PC-3 (cell line): ENCODE data around the gene KAT5. TPM values are rescaled to one million over a fixed set of nuclear protein-coding genes. Genes with fewer than 3 reads are reported as not detected.
"Not testable (repeated sequence)": the region's sequence is repeated elsewhere in the genome, so short reads cannot be mapped to it uniquely, and the experiment has no call there.

Experiments
- ATAC-seq: fragments of 200-7000 bp; cut with Tn5 transposase; 2 replicates; pipeline ENCODE4 v1.9.1; 2020; ENCODE audit warnings: mild to moderate bottlenecking, moderate library complexity
- BruUV-seq: library from RNA; stranded (reverse); fragments of 400-500 nt; replicated peaks from 2 replicates; lab custom pipeline; 2021; lab: Mats Ljungman, UMichigan
- CTCF ChIA-PET: fragments of 300-600 bp; sonication (Branson Sonifier 250); formaldehyde crosslinking; loops from one replicate; lab custom pipeline; 2022; ENCODE audit warnings: antibody characterized with exemption; lab: Charles Lee
- POLR2A ChIA-PET: fragments of 300-600 bp; sonication (Branson Sonifier 250); formaldehyde crosslinking; loops from one replicate; lab custom pipeline; 2022; ENCODE audit warnings: antibody characterized with exemption; ENCODE audit not compliant: unreplicated experiment; lab: Charles Lee
- DNase-seq: peaks from one replicate; pipeline ENCODE4 v3.0.0-alpha.2; 2015
- H2AFZ ChIP-seq: fragments of 300-600 bp; sonication (generic); 2 replicates; pipeline ENCODE4 v1.6.0; 2016; ENCODE audit warnings: antibody characterized with exemption, low read length
- H3F3A ChIP-seq: fragments of 300-600 bp; sonication (generic); one replicate; pipeline ENCODE4 v1.6.0; 2017; ENCODE audit warnings: antibody characterized with exemption, low read length, control low read depth, mild to moderate bottlenecking; ENCODE audit not compliant: unreplicated experiment
- H3K27ac ChIP-seq: fragments of 300-600 bp; sonication (generic); 2 replicates; pipeline ENCODE4 v1.5.1; 2016; ENCODE audit warnings: mild to moderate bottlenecking, low read length
- H3K27me3 ChIP-seq: fragments of 300-600 bp; sonication (generic); 2 replicates; pipeline ENCODE4 v1.6.1; 2016; ENCODE audit warnings: low read length, mixed read lengths
- H3K36me3 ChIP-seq: fragments of 300-600 bp; sonication (generic); 2 replicates; pipeline ENCODE4 v1.6.1; 2016; ENCODE audit warnings: low read depth, mixed run types, low read length, mixed read lengths
- H3K4me1 ChIP-seq: fragments of 300-600 bp; sonication (generic); 2 replicates; pipeline ENCODE4 v1.5.1; 2016; ENCODE audit warnings: low read length; ENCODE audit not compliant: insufficient read depth
- H3K4me2 ChIP-seq: fragments of 300-600 bp; sonication (generic); 2 replicates; pipeline ENCODE4 v1.6.0; 2016; ENCODE audit warnings: low read length
- H3K4me3 ChIP-seq: fragments of 300-600 bp; sonication (generic); 2 replicates; pipeline ENCODE4 v1.5.1; 2016; ENCODE audit warnings: mild to moderate bottlenecking, low read length, mixed read lengths
- H3K79me2 ChIP-seq: fragments of 300-600 bp; sonication (generic); 2 replicates; pipeline ENCODE4 v1.6.1; 2017; ENCODE audit warnings: low read length, mixed read lengths
- H3K9ac ChIP-seq: fragments of 300-600 bp; sonication (generic); 2 replicates; pipeline ENCODE4 v1.6.0; 2016; ENCODE audit warnings: mild to moderate bottlenecking, low read length
- H3K9me2 ChIP-seq: fragments of 300-600 bp; sonication (generic); replicated peaks from 2 replicates; pipeline ENCODE4 v1.6.1; 2016; ENCODE audit warnings: mixed run types, low read length, mixed read lengths
- H3K9me3 ChIP-seq: fragments of 300-600 bp; sonication (generic); 2 replicates; pipeline ENCODE4 v1.6.1; 2016; ENCODE audit warnings: low read length, mixed read lengths
- H4K20me1 ChIP-seq: fragments of 300-600 bp; sonication (generic); 2 replicates; pipeline ENCODE4 v1.6.1; 2016; ENCODE audit warnings: low read length, mixed read lengths
- CTCF ChIP-seq: fragments of 300-600 bp; sonication (generic); conservative IDR thresholded peaks from 2 replicates; pipeline ENCODE4 v1.5.1; 2017; ENCODE audit warnings: antibody characterized with exemption, low read depth, mild to moderate bottlenecking, low read length
- EZH2 ChIP-seq: fragments of 300-600 bp; sonication (generic); IDR thresholded peaks from one replicate; pipeline ENCODE4 v1.6.1; 2017; ENCODE audit warnings: antibody characterized with exemption, mild to moderate bottlenecking, low read length; ENCODE audit not compliant: unreplicated experiment
- EZH2phosphoT487 ChIP-seq: fragments of 300-600 bp; sonication (generic); IDR thresholded peaks from 2 replicates; pipeline ENCODE4 v1.6.1; 2018; ENCODE audit warnings: mild to moderate bottlenecking, antibody characterized with exemption, low read length, borderline replicate concordance
- intact Hi-C: fragments of 100-400 bp; cut with micrococcal nuclease; formaldehyde crosslinking; loops from 2 replicates; pipeline ENCODE4 v1.9.0; 2023
- total RNA-seq: library from RNA; depleted of rRNA; stranded (reverse); fragments of >200 nt; gene quantifications from 2 replicates; pipeline ENCODE4 v1.2.3, GENCODE V29; 2014

Gene KAT5
- total RNA-seq, 1 experiment from 2014 or later = 74.9 TPM

- Histone ChIP-seq H3K36me3 (no peaks in the 10 kb centered on the region), H3K9ac (no peak overlapping the region), H4K20me1 (no peaks in the 10 kb centered on the region), H3K4me1 (no peaks in the 10 kb centered on the region), H3K4me2 (no peak overlapping the region), H3F3A (no peaks in the 10 kb centered on the region), H3K9me3 (peaks cover 7% of the 10 kb centered on the region), H3K27me3 (peaks cover 5% of the 10 kb centered on the region; the same call in 1 of the 2 replicates), H3K9me2 (no peaks in the 10 kb centered on the region), H3K79me2 (no peaks in the 10 kb centered on the region), H3K27ac (no peak overlapping the region), H2AFZ (no peak overlapping the region), H3K4me3 (no peak overlapping the region)
- intact Hi-C loops = no loop called here
- ATAC-seq (no peak), DNase-seq (no peak)
- ChIA-PET CTCF (interaction anchor here (0.6 kb wide), 1 partner anchor 16 kb away, joined by 3 read pairs; the partner anchor contains the start of gene KAT5), POLR2A (no interaction called here)
- TF ChIP-seq EZH2phosphoT487 (no peak), EZH2 (no peak), CTCF (no peak)
- no TSS peak for BruUV-seq
These were observed 15.8 kb downstream of the KAT5 start for GRCh38 chr11:65727865-65728264.

GRCh38 chr11:65730461-65730860 is 18.4 kb downstream of the KAT5 start:
- TF ChIP-seq CTCF (no peak), EZH2phosphoT487 (no peak), EZH2 (no peak)
- Histone ChIP-seq H4K20me1 (no peaks in the 10 kb centered on the region), H3K4me2 (no peak overlapping the region), H3F3A (no peaks in the 10 kb centered on the region), H3K9me3 (peaks cover 7% of the 10 kb centered on the region), H3K4me1 (no peaks in the 10 kb centered on the region), H3K36me3 (no peaks in the 10 kb centered on the region), H2AFZ (no peak overlapping the region), H3K79me2 (no peaks in the 10 kb centered on the region), H3K27me3 (peaks cover 5% of the 10 kb centered on the region; the same call in 1 of the 2 replicates), H3K27ac (no peak overlapping the region), H3K9me2 (no peaks in the 10 kb centered on the region), H3K4me3 (no peak overlapping the region), H3K9ac (no peak overlapping the region)
- intact Hi-C loops = no loop called here
- POLR2A ChIA-PET = no interaction called here
- BruUV-seq = no TSS peak
- ATAC-seq (no peak), DNase-seq (no peak)
- CTCF ChIA-PET = no interaction called here

- H3K4me2 ChIP-seq, H3K9me2 ChIP-seq, H3K27me3 ChIP-seq, DNase-seq, H3K79me2 ChIP-seq, H3K27ac ChIP-seq, CTCF ChIA-PET, H2AFZ ChIP-seq, H3F3A ChIP-seq, H3K36me3 ChIP-seq, BruUV-seq, intact Hi-C loops, H3K4me3 ChIP-seq, H4K20me1 ChIP-seq, H3K9ac ChIP-seq, ATAC-seq, H3K4me1 ChIP-seq: not testable (repeated sequence)
- POLR2A ChIA-PET = interaction anchor here (0.7 kb wide), 1 partner anchor 10 kb away, joined by 12 read pairs; no protein-coding TSS in a partner anchor
- peaks cover 22% of the 10 kb centered on the region for H3K9me3 ChIP-seq
These were observed 23.1 kb downstream of the KAT5 start for GRCh38 chr11:65735111-65735510.
